MCF 10A (cell line): ENCODE data around the gene PPDPF. TPM values are rescaled to one million over a fixed set of nuclear protein-coding genes. Genes with fewer than 3 reads are reported as not detected.

Experiments used
- BruUV-seq: library from RNA; stranded (reverse); fragments of 400-500 nt; replicated peaks from 2 replicates; lab custom pipeline; 2021; lab: Mats Ljungman, UMichigan
- CTCF ChIA-PET: fragments of 300-600 bp; sonication (Branson Sonifier 250); formaldehyde crosslinking; extraction: SDS; loops from one replicate; lab custom pipeline; 2021; ENCODE audit warnings: antibody characterized with exemption, inconsistent platforms; lab: Yijun Ruan, JAX
- POLR2A ChIA-PET: fragments of 300-600, 350-650 bp; sonication (Branson Sonifier 250); formaldehyde crosslinking; extraction: SDS; loops from one replicate; lab custom pipeline; 2020; ENCODE audit warnings: antibody characterized with exemption, inconsistent platforms; lab: Yijun Ruan, JAX
- DNase-seq: peaks from one replicate; pipeline ENCODE4 v3.0.0-alpha.2; 2018; ENCODE audit not compliant: unreplicated experiment
- H3K27ac Mint-ChIP-seq: one replicate; pipeline ENCODE4 v1.8.0; 2022; ENCODE audit warnings: mild to moderate bottlenecking, low read depth, mixed read lengths; ENCODE audit not compliant: unreplicated experiment
- H3K27me3 Mint-ChIP-seq: one replicate; pipeline ENCODE4 v1.8.0; 2022; ENCODE audit warnings: mixed read lengths; ENCODE audit not compliant: insufficient read depth, unreplicated experiment
- H3K36me3 Mint-ChIP-seq: one replicate; pipeline ENCODE4 v1.8.0; 2022; ENCODE audit warnings: mild to moderate bottlenecking, moderate library complexity, mixed read lengths; ENCODE audit not compliant: insufficient read depth, unreplicated experiment
- H3K4me1 Mint-ChIP-seq: one replicate; pipeline ENCODE4 v1.8.0; 2022; ENCODE audit warnings: mixed read lengths; ENCODE audit not compliant: insufficient read depth, unreplicated experiment
- H3K4me3 Mint-ChIP-seq: one replicate; pipeline ENCODE4 v1.8.0; 2022; ENCODE audit warnings: mild to moderate bottlenecking, moderate library complexity, mixed read lengths; ENCODE audit not compliant: unreplicated experiment
- H3K9me3 Mint-ChIP-seq: one replicate; pipeline ENCODE4 v1.8.0; 2022; ENCODE audit warnings: mixed read lengths; ENCODE audit not compliant: unreplicated experiment
- CTCF ChIP-seq: fragments of 200-600 bp; IDR thresholded peaks from one replicate; pipeline ENCODE4 v1.8.0; 2022; ENCODE audit warnings: antibody characterized with exemption, mild to moderate bottlenecking; ENCODE audit not compliant: unreplicated experiment
- intact Hi-C: fragments of 100-400 bp; cut with micrococcal nuclease; formaldehyde crosslinking; loops from 2 replicates; pipeline ENCODE4 v1.14.1; 2022
- total RNA-seq: library from RNA; stranded (reverse); gene quantifications from 2 replicates; pipeline ENCODE4 v1.2.3, GENCODE V29; 2022

The PPDPF gene
- total RNA-seq, 1 experiment from 2014 or later = 315 TPM

- Mint-ChIP-seq H3K36me3 (peaks cover 34% of the 10 kb centered on the region), H3K27ac (no peak overlapping the region), H3K27me3 (no peaks in the 10 kb centered on the region), H3K4me1 (no peaks in the 10 kb centered on the region), H3K4me3 (peak overlapping the region; percentile 83), H3K9me3 (no peaks in the 10 kb centered on the region)
- POLR2A ChIA-PET = interaction anchor here (0.5 to 5.4 kb wide), 12 partner anchors 12 to 757 kb away, joined by 3 to 124 read pairs (median 4); partner anchors contain the start of genes PRPF6, PTK6, RTEL1 and SAMD10
- no peak for DNase-seq
- no peak for TF ChIP-seq CTCF
- CTCF ChIA-PET = interaction anchor here (0.5 to 4.1 kb wide), 11 partner anchors 12 to 563 kb away, joined by 3 to 20 read pairs (median 4); partner anchors contain the start of gene PTK6
- BruUV-seq = no TSS peak
- intact Hi-C loops = no loop called here
These were observed 1.7 kb downstream of the PPDPF start for GRCh38 chr20:63522091-63522868.

- POLR2A ChIA-PET = interaction anchor here (5.4 kb wide), 1 partner anchor 11 kb away, joined by 124 read pairs; the partner anchor contains the start of gene PTK6
- CTCF ChIA-PET = interaction anchor here (0.6 to 4.1 kb wide), 6 partner anchors 14 to 562 kb away, joined by 3 to 20 read pairs (median 4); partner anchors contain the start of gene PTK6
- BruUV-seq = no TSS peak
- no peaks in the 10 kb centered on the region for H3K27me3 Mint-ChIP-seq
- no peak for TF ChIP-seq CTCF
- no peaks in the 10 kb centered on the region for H3K4me1 Mint-ChIP-seq
- H3K9me3 Mint-ChIP-seq = no peaks in the 10 kb centered on the region
- no peak for DNase-seq
- no peak overlapping the region for H3K4me3 Mint-ChIP-seq
- H3K36me3 Mint-ChIP-seq = peaks cover 34% of the 10 kb centered on the region
- intact Hi-C loops = no loop called here
- no peak overlapping the region for H3K27ac Mint-ChIP-seq
These were observed 2.5 kb downstream of the PPDPF start for GRCh38 chr20:63522981-63523611.

- no peak overlapping the region for H3K4me3 Mint-ChIP-seq
- H3K9me3 Mint-ChIP-seq = no peaks in the 10 kb centered on the region
- TF ChIP-seq CTCF = no peak
- POLR2A ChIA-PET = interaction anchor here (0.7 to 5.1 kb wide), 3 partner anchors 9 to 455 kb away, joined by 3 to 38 read pairs (median 3); partner anchors contain the start of gene PTK6
- no peak overlapping the region for H3K27ac Mint-ChIP-seq
- no peak for DNase-seq
- CTCF ChIA-PET = no interaction called here
- BruUV-seq = no TSS peak
- H3K36me3 Mint-ChIP-seq = peaks cover 34% of the 10 kb centered on the region
- no peaks in the 10 kb centered on the region for H3K4me1 Mint-ChIP-seq
- no peaks in the 10 kb centered on the region for H3K27me3 Mint-ChIP-seq
- intact Hi-C loops = no loop called here
These were observed 4.6 kb downstream of the PPDPF start for GRCh38 chr20:63525185-63525584.

GRCh38 chr20:63525971-63526370 is 5.4 kb downstream of the PPDPF start:
- Mint-ChIP-seq H3K4me3 (no peak overlapping the region), H3K36me3 (peaks cover 34% of the 10 kb centered on the region), H3K27me3 (no peaks in the 10 kb centered on the region), H3K9me3 (no peaks in the 10 kb centered on the region), H3K27ac (no peak overlapping the region), H3K4me1 (no peaks in the 10 kb centered on the region)
- no peak for TF ChIP-seq CTCF
- CTCF ChIA-PET = interaction anchor here (0.6 kb wide), 1 partner anchor 9 kb away, joined by 3 read pairs; no protein-coding TSS in a partner anchor
- POLR2A ChIA-PET = interaction anchor here (0.7 to 5.1 kb wide), 3 partner anchors 8 to 313 kb away, joined by 3 to 38 read pairs (median 4); partner anchors contain the start of gene PTK6
- no peak for DNase-seq
- intact Hi-C loops = no loop called here
- BruUV-seq = no TSS peak
